DOHH2 (cell line): ENCODE measurements around the gene DSP.
A peak's percentile ranks its signal among the peaks of the same experiment; 100 is the strongest.

ENCODE experiments used
- EZH2phosphoT487 ChIP-seq: fragments of 200-600 bp; sonication (generic); IDR thresholded peaks from 2 replicates; pipeline ENCODE4 v1.6.1; 2017; ENCODE audit warnings: borderline replicate concordance, mild to moderate bottlenecking, antibody characterized with exemption, low read length, moderate library complexity, mixed read lengths
- TF ChIP-seq, protein P1 (sequence below): fragments of 200-600 bp; sonication (generic); IDR thresholded peaks from one replicate; pipeline ENCODE4 v1.5.1; 2014; ENCODE audit warnings: antibody characterized with exemption, mild to moderate bottlenecking, low read depth, low read length; ENCODE audit not compliant: poor library complexity, severe bottlenecking

GRCh38 chr6:7615611-7616383, 74.3 kb downstream of the DSP start:
- TF ChIP-seq, protein P1, sequence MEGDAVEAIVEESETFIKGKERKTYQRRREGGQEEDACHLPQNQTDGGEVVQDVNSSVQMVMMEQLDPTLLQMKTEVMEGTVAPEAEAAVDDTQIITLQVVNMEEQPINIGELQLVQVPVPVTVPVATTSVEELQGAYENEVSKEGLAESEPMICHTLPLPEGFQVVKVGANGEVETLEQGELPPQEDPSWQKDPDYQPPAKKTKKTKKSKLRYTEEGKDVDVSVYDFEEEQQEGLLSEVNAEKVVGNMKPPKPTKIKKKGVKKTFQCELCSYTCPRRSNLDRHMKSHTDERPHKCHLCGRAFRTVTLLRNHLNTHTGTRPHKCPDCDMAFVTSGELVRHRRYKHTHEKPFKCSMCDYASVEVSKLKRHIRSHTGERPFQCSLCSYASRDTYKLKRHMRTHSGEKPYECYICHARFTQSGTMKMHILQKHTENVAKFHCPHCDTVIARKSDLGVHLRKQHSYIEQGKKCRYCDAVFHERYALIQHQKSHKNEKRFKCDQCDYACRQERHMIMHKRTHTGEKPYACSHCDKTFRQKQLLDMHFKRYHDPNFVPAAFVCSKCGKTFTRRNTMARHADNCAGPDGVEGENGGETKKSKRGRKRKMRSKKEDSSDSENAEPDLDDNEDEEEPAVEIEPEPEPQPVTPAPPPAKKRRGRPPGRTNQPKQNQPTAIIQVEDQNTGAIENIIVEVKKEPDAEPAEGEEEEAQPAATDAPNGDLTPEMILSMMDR: peak; percentile 67
- TF ChIP-seq EZH2phosphoT487: no peak
